A549 (cell line): ENCODE measurements around the gene HMG20A. TPM values are rescaled to one million over a fixed set of nuclear protein-coding genes. Genes with fewer than 3 reads are reported as not detected.

Experiments
- ATAC-seq, 2 experiments: fragments of 200-7000 bp in 1 of 2; fragments of >200 bp in 1 of 2; cut with Nextera tagmentation in 1 of 2; cut with Tn5 transposase in 1 of 2; 3 replicates each; pipeline versions ENCODE4 v1.8.0 to v1.9.1; 2018 to 2020; ENCODE audit warnings: mild to moderate bottlenecking in 1 of 2, moderate library complexity in 1 of 2
- CTCF ChIA-PET: fragments of 300-600 bp; sonication (Branson Sonifier 250); formaldehyde crosslinking; extraction: SDS; loops from one replicate; lab custom pipeline; 2021; ENCODE audit warnings: antibody characterized with exemption, inconsistent platforms; lab: Yijun Ruan, JAX
- POLR2A ChIA-PET: fragments of 350-600 bp; formaldehyde crosslinking; extraction: SDS; loops from one replicate; lab custom pipeline; 2021; ENCODE audit warnings: antibody characterized with exemption, inconsistent platforms; lab: Yijun Ruan, JAX
- DNase-seq, 2 experiments: peaks; one replicate each; pipeline versions ENCODE4 v3.0.0 to v3.0.0-alpha.2; 2011 to 2016; ENCODE audit warnings: low read depth in 1 of 2, low spot score in 1 of 2
- FAIRE-seq: peaks from 2 replicates; lab custom pipeline; 2011; peaks lifted over from hg19 to GRCh38; lab: Jason Lieb, UNC
- H3K27ac ChIP-seq, 2 experiments: fragments of >200 bp; sonication (Bioruptor Twin); formaldehyde crosslinking; 3 replicates each; pipeline ENCODE4 v1.5.1; 2016 to 2017
- H3K4me1 ChIP-seq: fragments of >200 bp; sonication (Bioruptor Twin); formaldehyde crosslinking; 3 replicates; pipeline ENCODE4 v1.6.1; 2016
- H3K4me2 ChIP-seq: fragments of >200 bp; sonication (Bioruptor Twin); formaldehyde crosslinking; 3 replicates; pipeline ENCODE4 v1.6.1; 2016
- H3K4me3 ChIP-seq: fragments of >200 bp; sonication (Bioruptor Twin); formaldehyde crosslinking; 3 replicates; pipeline ENCODE4 v1.5.1; 2016
- H3K9me3 ChIP-seq: fragments of >200 bp; sonication (Bioruptor Twin); formaldehyde crosslinking; 3 replicates; pipeline ENCODE4 v1.6.1; 2016
- ATOH8 ChIP-seq: fragments of 250-450 bp; sonication (Bioruptor Pico); IDR thresholded peaks from 2 replicates; pipeline ENCODE4 v1.5.0; 2020; ENCODE audit warnings: low read depth, mild to moderate bottlenecking, moderate library complexity
- CEBPB ChIP-seq, 2 experiments: fragments of >200 bp in 1 of 2; sonication (Bioruptor Twin) in 1 of 2; formaldehyde crosslinking in 1 of 2; IDR thresholded peaks; 2 replicates each; pipeline ENCODE4 v1.6.1; 2012 to 2016
- CHD2 ChIP-seq: fragments of 150-350 bp; IDR thresholded peaks from 2 replicates; pipeline ENCODE4 v1.6.1; 2014; ENCODE audit warnings: low read length; ENCODE audit not compliant: partially characterized antibody
- CHD4 ChIP-seq: fragments of 200-600 bp; sonication (generic); IDR thresholded peaks from 2 replicates; pipeline ENCODE4 v1.6.1; 2016; ENCODE audit warnings: antibody characterized with exemption, mild to moderate bottlenecking, borderline replicate concordance
- EHF ChIP-seq: fragments of 250-450 bp; sonication (Bioruptor Pico); IDR thresholded peaks from 2 replicates; pipeline ENCODE4 v1.5.0; 2020; ENCODE audit warnings: mild to moderate bottlenecking
- ELK1 ChIP-seq: fragments of 150-350 bp; IDR thresholded peaks from 2 replicates; pipeline ENCODE4 v1.6.1; 2014; ENCODE audit warnings: low read depth, mild to moderate bottlenecking, low read length
- EP300 ChIP-seq, 2 experiments: fragments of >200 bp; sonication (Bioruptor Twin); formaldehyde crosslinking; IDR thresholded peaks; 2 replicates in 1 of 2; 3 replicates in 1 of 2; pipeline ENCODE4 v1.6.1; 2016 to 2017
- ESRRA ChIP-seq: fragments of 150-350 bp; IDR thresholded peaks from 2 replicates; pipeline ENCODE4 v1.6.1; 2014; ENCODE audit warnings: mild to moderate bottlenecking, low read length, borderline replicate concordance
- FOSB ChIP-seq: fragments of 250-450 bp; sonication (Bioruptor Pico); IDR thresholded peaks from 2 replicates; pipeline ENCODE4 v1.5.0; 2020; ENCODE audit warnings: mild to moderate bottlenecking, moderate library complexity
- FOXS1 ChIP-seq: fragments of 250-450 bp; sonication (Bioruptor Pico); IDR thresholded peaks from 2 replicates; pipeline ENCODE4 v1.5.0; 2020; ENCODE audit warnings: mild to moderate bottlenecking, moderate library complexity
- GATA3 ChIP-seq: IDR thresholded peaks from 2 replicates; pipeline ENCODE4 v1.6.1; 2012; ENCODE audit warnings: borderline replicate concordance
- HES2 ChIP-seq: fragments of >200 bp; sonication (Bioruptor Twin); formaldehyde crosslinking; IDR thresholded peaks from 2 replicates; pipeline ENCODE4 v1.6.1; 2016
- JUN ChIP-seq, 2 experiments: fragments of >200 bp; sonication (Bioruptor Twin); formaldehyde crosslinking; IDR thresholded peaks; 2 replicates in 1 of 2; 3 replicates in 1 of 2; pipeline ENCODE4 v1.6.1; 2016 to 2017
- KDM5A ChIP-seq: fragments of 200-600 bp; sonication (generic); IDR thresholded peaks from 2 replicates; pipeline ENCODE4 v1.6.1; 2016; ENCODE audit warnings: antibody characterized with exemption, mild to moderate bottlenecking
- MAZ ChIP-seq: fragments of 150-350 bp; IDR thresholded peaks from 2 replicates; pipeline ENCODE4 v1.6.1; 2014; ENCODE audit warnings: antibody characterized with exemption, low read depth, low read length, borderline replicate concordance
- NFE2L2 ChIP-seq: fragments of 150-350 bp; conservative IDR thresholded peaks from 2 replicates; pipeline ENCODE4 v1.6.1; 2014; ENCODE audit warnings: low read length
- PBX3 ChIP-seq: IDR thresholded peaks from 2 replicates; pipeline ENCODE4 v1.6.1; 2012
- PHF8 ChIP-seq: fragments of 200-600 bp; sonication (generic); IDR thresholded peaks from 2 replicates; pipeline ENCODE4 v1.6.1; 2016; ENCODE audit warnings: low read depth, mild to moderate bottlenecking, antibody characterized with exemption, moderate library complexity, borderline replicate concordance
- POLR2AphosphoS2 ChIP-seq: conservative IDR thresholded peaks from 2 replicates; pipeline ENCODE4 v1.6.1; 2012; ENCODE audit warnings: low read length, improper control_type of control experiment, inconsistent platforms
- RCOR1 ChIP-seq: fragments of 150-350 bp; IDR thresholded peaks from 2 replicates; pipeline ENCODE4 v1.6.1; 2014; ENCODE audit warnings: antibody characterized with exemption, low read length, low read depth
- USF2 ChIP-seq: fragments of 450-650 bp; IDR thresholded peaks from 2 replicates; pipeline ENCODE4 v1.6.1; 2014; ENCODE audit warnings: antibody characterized with exemption
- ZC3H11A ChIP-seq: fragments of 450-650 bp; IDR thresholded peaks from 2 replicates; pipeline ENCODE4 v1.6.1; 2014; ENCODE audit warnings: antibody characterized with exemption, mild to moderate bottlenecking
- ZSCAN20 ChIP-seq: fragments of 250-450 bp; sonication (Bioruptor Pico); IDR thresholded peaks from 2 replicates; pipeline ENCODE4 v1.8.0; 2022; ENCODE audit warnings: mild to moderate bottlenecking, moderate library complexity
- WGBS: methylation state at CpG from one replicate; pipeline ENCODE4 v1.1.6; 2017; ENCODE audit errors: missing lambda C conversion rate; 5-methylcytosine and 5-hydroxymethylcytosine counted together
- polyA plus RNA-seq, 4 experiments: library from polyadenylated mRNA; depleted of rRNA in 3 of 4; stranded (reverse); fragments of >200 nt; fragmentation: RNase III in 1 of 4; extraction: RNeasy Plus Mini Kit Qiagen cat#74134 plus additional on column Dnase treatment in 1 of 4; gene quantifications; 2 replicates in 3 of 4; 3 replicates in 1 of 4; pipeline ENCODE4 v1.2.3, GENCODE V29; 2011 to 2017

The HMG20A gene
- polyA plus RNA-seq, 2 of the 4 experiments (the other 2 are of a cell fraction): 29.5 to 85.1 TPM

- no peak overlapping the region for H3K4me3 ChIP-seq
- H3K27ac ChIP-seq: no peak overlapping the region
- DNase-seq: no peak
- H3K4me1 ChIP-seq: peaks cover 11% of the 10 kb centered on the region; the same call in 2 of the 3 replicates
- H3K4me2 ChIP-seq: no peak overlapping the region
- 75% methylated on average over 4 of the region's 4 CpGs for WGBS
- ATAC-seq: no peak
- H3K9me3 ChIP-seq: no peaks in the 10 kb centered on the region
- POLR2A ChIA-PET: no interaction called here
- no peak for TF ChIP-seq USF2
- no peak for TF ChIP-seq FOSB (CRISPR knock-in tag)
- no peak for TF ChIP-seq ZSCAN20 (CRISPR knock-in tag)
- TF ChIP-seq POLR2AphosphoS2: no peak
- no peak for TF ChIP-seq EP300 (IDR thresholded peaks at IDR 0.05)
- no peak for TF ChIP-seq RCOR1
- TF ChIP-seq, all 56 proteins: peak for 0
- CTCF ChIA-PET: interaction anchor here (1.1 to 12.7 kb wide), 11 partner anchors 9 to 476 kb away, joined by 3 to 192 read pairs (median 11); no protein-coding TSS in a partner anchor
- no peak for FAIRE-seq
Measured at GRCh38 chr15:77499087-77499760, 78.5 kb downstream of the HMG20A start.

GRCh38 chr15:77500989-77501388 lies 80.3 kb downstream of the HMG20A start:
- CTCF ChIA-PET: interaction anchor here (1.6 to 12.7 kb wide), 3 partner anchors 42 to 381 kb away, joined by 3 to 192 read pairs (median 66); no protein-coding TSS in a partner anchor
- Histone ChIP-seq H3K9me3 (no peaks in the 10 kb centered on the region), H3K27ac (no peak overlapping the region), H3K4me2 (no peak overlapping the region), H3K4me1 (peaks cover 11% of the 10 kb centered on the region; the same call in 2 of the 3 replicates), H3K4me3 (no peak overlapping the region)
- 91% methylated on average over 2 of the region's 2 CpGs for WGBS
- POLR2A ChIA-PET: no interaction called here
- FAIRE-seq: no peak
- peak in 1 of 2 experiments; percentile 21 for DNase-seq
- ATAC-seq: no peak
- TF ChIP-seq POLR2AphosphoS2: no peak
- no peak for TF ChIP-seq FOXS1 (CRISPR knock-in tag)
- TF ChIP-seq CEBPB (IDR thresholded peaks at IDR 0.05): no peak
- no peak for TF ChIP-seq ESRRA
- TF ChIP-seq ELK1: no peak
- TF ChIP-seq ZSCAN20 (CRISPR knock-in tag): no peak
- TF ChIP-seq NFE2L2: no peak
- no peak for TF ChIP-seq CHD2
- TF ChIP-seq JUN (IDR thresholded peaks at IDR 0.05): no peak
- TF ChIP-seq CHD4: no peak
- no peak for TF ChIP-seq USF2
- no peak for TF ChIP-seq ATOH8
- no peak for TF ChIP-seq PHF8
- TF ChIP-seq, all 56 proteins: peak for 0

- H3K9me3 ChIP-seq: no peaks in the 10 kb centered on the region
- ATAC-seq (no peak), DNase-seq (no peak), FAIRE-seq (no peak)
- TF ChIP-seq JUN (IDR thresholded peaks at IDR 0.05) (no peak), MAZ (no peak), PHF8 (no peak), HES2 (no peak), EHF (CRISPR knock-in tag) (no peak), EP300 (IDR thresholded peaks at IDR 0.05) (no peak), PBX3 (no peak), ZC3H11A (no peak), GATA3 (no peak), KDM5A (no peak)
- ChIA-PET POLR2A (no interaction called here), CTCF (interaction anchor here (0.7 to 12.7 kb wide), 6 partner anchors 40 to 383 kb away, joined by 3 to 192 read pairs (median 4); no protein-coding TSS in a partner anchor)
- 68% methylated on average over 7 of the region's 7 CpGs for WGBS
- H3K4me2 ChIP-seq: no peak overlapping the region
- no peak overlapping the region for H3K4me3 ChIP-seq
- no peaks in the 10 kb centered on the region for H3K4me1 ChIP-seq
- H3K27ac ChIP-seq: no peak overlapping the region
Measured at GRCh38 chr15:77502379-77503095, 81.8 kb downstream of the HMG20A start.
